ENCODE measurements around the gene FAM83F.
"Not testable (repeated sequence)": the region's sequence is repeated elsewhere in the genome, so short reads cannot be mapped to it uniquely, and the experiment has no call there.

FAM83F gene

DNA sequence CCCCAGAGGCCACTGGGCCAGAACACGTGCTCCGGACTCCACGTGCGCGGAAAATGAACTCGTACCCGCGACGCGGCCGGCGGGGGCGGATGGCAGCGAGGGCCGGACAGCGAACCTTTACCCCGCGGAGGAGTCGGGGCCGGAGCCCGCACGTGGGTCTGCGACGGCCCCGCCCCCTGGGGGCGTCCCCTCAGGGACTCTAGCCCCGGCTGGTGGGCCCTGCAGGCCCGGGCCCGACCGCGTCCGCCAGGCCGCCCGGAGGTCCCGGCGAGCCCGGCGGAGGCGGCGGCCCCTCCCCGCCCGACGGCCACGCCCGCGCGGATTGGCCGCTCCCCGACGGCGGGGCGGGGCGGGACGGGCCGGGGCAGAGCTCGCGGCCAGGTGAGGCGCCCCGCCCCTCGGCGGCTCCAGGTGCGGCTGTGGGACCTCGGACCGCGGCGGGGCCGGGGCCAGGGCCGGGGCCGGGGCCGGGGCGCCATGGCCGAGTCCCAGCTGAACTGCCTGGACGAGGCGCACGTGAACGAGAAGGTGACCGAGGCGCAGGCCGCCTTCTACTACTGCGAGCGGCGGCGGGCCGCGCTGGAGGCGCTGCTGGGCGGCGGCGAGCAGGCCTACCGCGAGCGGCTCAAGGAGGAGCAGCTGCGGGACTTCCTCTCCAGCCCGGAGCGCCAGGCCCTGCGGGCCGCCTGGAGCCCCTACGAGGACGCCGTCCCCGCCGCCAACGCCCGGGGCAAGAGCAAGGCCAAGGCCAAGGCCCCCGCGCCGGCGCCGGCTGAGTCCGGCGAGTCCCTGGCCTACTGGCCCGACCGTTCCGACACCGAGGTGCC, at the start of gene FAM83F:
FAM83F (plus strand) TSS at position 389 of the 827 bp plus-strand sequence; CDS start at position 478, 89 bp downstream.
- DNase-seq (ENCODE audit: low spot score) = peak; percentile 36
- peaks cover 38% of the 10 kb centered on the region for H3K27me3 Mint-ChIP-seq (ENCODE audit: low read depth)
- H3K36me3 Mint-ChIP-seq (ENCODE audit: low read depth) = peaks cover 1% of the 10 kb centered on the region
- H3K27ac Mint-ChIP-seq = no peak within 1 kb of the TSS
- peak within 1 kb of the TSS; percentile 42 for H3K4me3 Mint-ChIP-seq
- no peaks in the 10 kb centered on the region for H3K9me3 Mint-ChIP-seq
- peaks cover 6% of the 10 kb centered on the region for H3K4me1 Mint-ChIP-seq (ENCODE audit: low read depth)

DNA sequence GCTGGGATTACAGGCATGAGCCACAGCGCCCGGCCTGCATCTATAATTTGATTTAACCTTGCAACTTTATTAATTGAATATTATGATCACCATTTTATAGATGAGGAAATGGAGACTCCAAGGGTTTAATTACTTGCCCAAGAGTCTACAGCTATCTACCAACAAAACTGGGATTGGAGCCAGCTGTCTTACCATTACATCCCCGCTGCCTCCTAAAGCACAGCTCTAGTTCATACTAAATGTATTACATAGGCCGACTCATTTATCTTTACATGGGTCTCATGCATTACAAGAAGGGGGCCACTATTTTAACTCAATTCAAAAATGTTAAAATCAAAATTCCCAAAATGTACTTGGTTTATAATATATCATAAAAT, 48.6 kb upstream of the FAM83F start:
- DNase-seq (ENCODE audit: low spot score) = no peak
- peaks cover 79% of the 10 kb centered on the region for H3K36me3 Mint-ChIP-seq (ENCODE audit: low read depth)
- H3K4me1 Mint-ChIP-seq (ENCODE audit: low read depth) = peaks cover 84% of the 10 kb centered on the region
- no peak overlapping the region for H3K4me3 Mint-ChIP-seq
- no peaks in the 10 kb centered on the region for H3K9me3 Mint-ChIP-seq
- no peak overlapping the region for H3K27ac Mint-ChIP-seq
- no peaks in the 10 kb centered on the region for H3K27me3 Mint-ChIP-seq (ENCODE audit: low read depth)

DNA sequence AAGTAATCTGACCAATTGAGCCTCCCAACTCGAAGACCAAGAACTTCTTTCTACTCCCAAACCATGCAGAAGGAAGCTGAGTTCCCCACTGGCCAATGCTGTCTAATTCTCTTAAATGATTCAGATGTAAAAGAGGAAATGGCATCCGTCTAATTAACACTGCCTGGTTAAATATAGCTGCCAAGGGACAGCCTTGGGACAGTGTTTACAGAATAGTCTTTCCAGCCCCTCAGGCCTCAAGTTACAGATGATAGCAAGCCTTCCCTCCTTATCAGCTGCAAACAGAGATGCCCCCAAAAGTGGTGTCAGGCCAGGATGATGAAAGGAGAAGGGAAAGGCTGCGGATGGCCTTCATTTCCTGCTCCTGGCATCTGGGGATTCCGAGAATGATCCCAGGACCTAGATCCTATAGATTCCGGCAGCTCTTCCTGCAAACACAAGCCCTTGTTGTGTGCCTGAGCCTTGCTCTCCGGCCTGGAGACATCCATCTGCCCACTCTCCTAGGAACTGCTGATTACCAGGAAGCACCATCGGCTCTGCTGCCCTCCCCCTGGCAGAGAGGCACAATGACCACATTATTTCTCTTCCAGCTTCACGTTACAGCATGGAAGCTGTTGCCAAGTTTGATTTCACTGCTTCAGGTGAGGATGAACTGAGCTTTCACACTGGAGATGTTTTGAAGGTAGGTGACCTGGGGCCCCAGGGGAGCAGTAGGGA, 48.1 kb upstream of the FAM83F start:
- no peaks in the 10 kb centered on the region for H3K27me3 Mint-ChIP-seq (ENCODE audit: low read depth)
- H3K9me3 Mint-ChIP-seq = no peaks in the 10 kb centered on the region
- H3K4me3 Mint-ChIP-seq = peak overlapping the region; percentile 46
- H3K36me3 Mint-ChIP-seq (ENCODE audit: low read depth) = peaks cover 79% of the 10 kb centered on the region
- peaks cover 86% of the 10 kb centered on the region for H3K4me1 Mint-ChIP-seq (ENCODE audit: low read depth)
- H3K27ac Mint-ChIP-seq = no peak overlapping the region
- DNase-seq (ENCODE audit: low spot score) = no peak

DNA sequence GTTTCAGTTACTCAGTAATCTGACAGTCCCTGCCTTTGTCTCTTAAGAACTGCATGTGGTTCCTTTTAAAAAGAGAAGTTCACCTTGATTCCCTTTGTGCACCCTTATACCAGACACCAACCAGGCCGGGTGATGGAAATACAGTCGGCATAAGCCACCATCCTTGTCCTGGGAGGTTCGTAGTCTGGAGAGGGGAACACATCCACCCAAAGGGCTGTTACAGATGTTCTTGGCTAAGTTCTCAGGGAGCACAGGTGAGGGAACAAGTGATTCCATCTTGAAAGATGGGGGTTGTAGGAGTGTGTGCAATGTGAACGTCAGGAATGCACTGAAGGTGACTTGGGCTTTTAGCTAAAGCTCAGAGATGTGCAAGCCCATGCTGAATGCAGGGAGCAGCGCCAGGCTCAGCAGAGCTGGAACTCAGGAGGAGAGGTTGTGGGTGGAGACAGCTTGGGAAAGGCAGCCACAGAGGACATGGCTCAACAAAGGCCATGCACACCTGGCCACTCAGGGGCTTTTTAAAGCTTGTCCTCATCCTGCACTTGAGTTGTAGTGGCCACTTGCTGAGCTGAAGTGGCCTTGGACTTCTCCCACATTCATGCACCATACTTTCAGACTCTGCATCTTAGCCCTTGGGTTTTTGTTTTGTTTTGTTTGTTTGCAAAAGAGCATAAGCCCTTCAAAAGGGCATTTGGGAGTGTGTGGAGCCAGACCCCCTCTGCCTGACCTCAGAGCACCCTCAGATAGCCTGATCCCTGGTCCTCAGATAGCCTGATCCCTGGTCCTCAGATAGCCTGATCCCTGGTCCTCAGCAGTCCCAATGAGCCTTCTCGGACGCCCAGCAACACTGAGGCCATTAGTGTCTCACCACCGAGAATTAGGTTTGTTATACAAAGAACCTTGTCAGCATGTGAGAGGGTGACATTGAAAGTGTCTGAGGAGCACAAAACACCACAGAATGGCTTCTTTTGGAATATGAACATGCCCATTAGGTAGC, 47.2 kb upstream of the FAM83F start:
- DNase-seq (ENCODE audit: low spot score) = no peak
- Mint-ChIP-seq H3K9me3 (no peaks in the 10 kb centered on the region), H3K36me3 (ENCODE audit: low read depth) (peaks cover 81% of the 10 kb centered on the region), H3K4me1 (ENCODE audit: low read depth) (peaks cover 85% of the 10 kb centered on the region), H3K4me3 (peak overlapping the region; percentile 46), H3K27me3 (ENCODE audit: low read depth) (no peaks in the 10 kb centered on the region), H3K27ac (no peak overlapping the region)

DNA sequence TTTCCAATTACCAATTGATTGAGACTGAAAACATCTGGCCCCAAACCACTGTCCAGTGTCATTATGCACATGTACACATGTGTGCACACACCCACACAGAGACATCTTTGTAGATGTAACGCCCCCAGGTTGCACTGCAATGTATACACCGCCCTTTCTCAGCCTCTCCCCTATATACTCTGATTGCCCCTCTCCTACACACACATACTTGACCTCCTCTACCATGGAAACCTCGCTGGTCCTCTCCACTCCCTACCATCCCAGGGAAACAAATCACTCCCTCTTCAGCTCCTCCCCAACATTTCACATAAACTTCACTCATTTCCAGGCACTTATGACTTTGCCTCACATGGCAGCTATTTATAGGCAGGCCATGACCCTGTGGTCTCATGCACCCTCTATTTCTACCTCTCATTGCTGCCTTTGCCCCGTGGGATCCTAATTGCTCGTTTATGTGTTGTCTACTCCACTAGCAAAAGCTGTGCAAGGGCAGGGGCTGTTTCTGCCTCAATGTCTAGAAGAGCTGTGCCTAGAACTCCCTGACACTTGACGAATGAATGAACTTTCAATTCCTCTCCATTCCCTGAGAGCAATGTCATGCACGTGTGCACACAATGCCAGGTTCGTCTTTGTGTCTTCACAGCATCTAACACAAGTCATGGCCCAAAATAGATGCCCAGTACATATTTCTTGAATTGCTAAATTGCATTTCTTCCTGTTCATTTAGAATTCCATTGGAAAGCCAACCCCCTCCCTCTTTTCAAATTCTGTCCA, 44.6 kb upstream of the FAM83F start:
- peak overlapping the region; percentile 70 for H3K4me3 Mint-ChIP-seq
- no peaks in the 10 kb centered on the region for H3K9me3 Mint-ChIP-seq
- H3K27ac Mint-ChIP-seq = peak overlapping the region; percentile 13
- no peak for DNase-seq (ENCODE audit: low spot score)
- peaks cover 86% of the 10 kb centered on the region for H3K36me3 Mint-ChIP-seq (ENCODE audit: low read depth)
- no peaks in the 10 kb centered on the region for H3K27me3 Mint-ChIP-seq (ENCODE audit: low read depth)
- H3K4me1 Mint-ChIP-seq (ENCODE audit: low read depth) = peaks cover 82% of the 10 kb centered on the region

DNA sequence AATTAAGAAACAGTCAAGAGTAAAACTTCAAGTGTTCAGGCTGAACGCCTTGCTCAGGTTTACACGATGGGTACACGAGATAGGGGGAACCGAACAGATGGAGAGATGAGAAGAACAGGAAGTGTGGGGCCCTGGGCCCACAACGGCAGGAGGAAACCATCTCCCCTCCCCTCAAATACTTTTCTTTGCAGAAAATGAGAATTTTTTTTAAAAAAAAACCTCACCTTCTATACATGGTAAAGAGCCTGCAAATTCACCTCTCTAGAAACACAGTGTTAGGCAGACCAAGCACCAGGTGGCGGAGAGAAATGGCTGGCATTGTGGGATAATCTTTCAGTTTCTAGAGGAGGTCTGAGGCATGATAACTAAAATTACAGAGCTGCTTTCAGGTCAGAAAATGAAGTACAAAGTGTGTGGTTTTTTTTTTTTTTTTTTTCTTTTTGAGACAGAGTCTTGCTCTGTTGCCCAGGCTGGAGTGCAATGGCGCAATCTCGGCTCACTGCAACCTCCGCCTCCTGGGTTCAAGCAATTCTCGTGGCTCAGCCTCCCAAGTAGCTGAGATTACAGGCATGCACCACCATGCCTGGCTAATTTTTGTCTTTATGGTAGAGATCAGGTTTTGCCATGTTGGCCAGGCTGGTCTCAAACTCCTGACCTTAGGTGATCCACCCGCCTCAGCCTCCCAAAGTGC, 43.0 kb upstream of the FAM83F start:
- Mint-ChIP-seq H3K4me3 (peak overlapping the region; percentile 70), H3K36me3 (ENCODE audit: low read depth) (peaks cover 87% of the 10 kb centered on the region), H3K27ac (peak overlapping the region; percentile 60), H3K4me1 (ENCODE audit: low read depth) (peaks cover 79% of the 10 kb centered on the region)
- not testable (repeated sequence) for DNase-seq (ENCODE audit: low spot score); H3K9me3 Mint-ChIP-seq; H3K27me3 Mint-ChIP-seq (ENCODE audit: low read depth)

DNA sequence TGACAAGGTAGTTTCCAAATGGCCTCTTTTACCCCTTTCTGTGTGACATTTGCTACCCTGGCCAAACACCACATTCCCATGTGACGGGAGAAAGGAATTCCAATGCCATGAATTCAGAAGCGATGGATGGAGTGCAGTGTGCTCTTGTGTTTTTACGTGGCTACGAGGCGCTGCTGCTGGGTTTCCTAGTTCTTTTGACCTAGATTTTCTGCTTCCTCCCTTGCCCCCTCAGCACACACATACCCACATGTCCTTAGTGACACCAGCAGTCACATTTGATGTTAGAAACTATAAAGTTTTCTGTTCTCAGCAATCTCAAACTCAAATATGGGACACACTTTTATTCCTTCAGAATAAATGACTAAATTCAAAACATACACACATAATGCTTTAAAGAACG, 42.4 kb upstream of the FAM83F start:
- Mint-ChIP-seq H3K27ac (peak overlapping the region; percentile 60), H3K9me3 (no peaks in the 10 kb centered on the region), H3K36me3 (ENCODE audit: low read depth) (peaks cover 87% of the 10 kb centered on the region), H3K27me3 (ENCODE audit: low read depth) (no peaks in the 10 kb centered on the region), H3K4me1 (ENCODE audit: low read depth) (peaks cover 79% of the 10 kb centered on the region), H3K4me3 (peak overlapping the region; percentile 70)
- DNase-seq (ENCODE audit: low spot score) = no peak

DNA sequence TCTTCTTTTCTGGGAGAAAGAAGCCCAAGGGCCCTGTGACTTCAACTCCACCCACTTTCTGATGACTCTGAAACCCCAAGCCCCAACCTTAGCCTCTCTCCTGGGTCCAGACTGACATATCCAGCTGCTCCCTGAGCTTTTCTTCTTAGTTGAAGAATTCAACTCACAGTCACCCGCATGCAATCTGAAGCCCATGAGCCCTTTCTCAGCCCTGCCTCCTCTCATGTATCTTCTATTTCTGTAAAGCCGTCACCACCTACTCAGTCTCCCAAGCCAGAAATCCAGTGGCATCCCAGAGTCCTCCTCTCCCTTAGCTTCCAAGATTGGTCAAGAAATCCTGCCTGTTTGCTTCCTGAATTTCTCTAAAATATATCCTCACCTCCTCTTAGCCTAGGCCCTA, 41.7 kb upstream of the FAM83F start:
- Mint-ChIP-seq H3K4me3 (peak overlapping the region; percentile 65), H3K27ac (peak overlapping the region; percentile 82), H3K36me3 (ENCODE audit: low read depth) (peaks cover 90% of the 10 kb centered on the region), H3K4me1 (ENCODE audit: low read depth) (peaks cover 82% of the 10 kb centered on the region), H3K9me3 (no peaks in the 10 kb centered on the region), H3K27me3 (ENCODE audit: low read depth) (no peaks in the 10 kb centered on the region)
- no peak for DNase-seq (ENCODE audit: low spot score)

DNA sequence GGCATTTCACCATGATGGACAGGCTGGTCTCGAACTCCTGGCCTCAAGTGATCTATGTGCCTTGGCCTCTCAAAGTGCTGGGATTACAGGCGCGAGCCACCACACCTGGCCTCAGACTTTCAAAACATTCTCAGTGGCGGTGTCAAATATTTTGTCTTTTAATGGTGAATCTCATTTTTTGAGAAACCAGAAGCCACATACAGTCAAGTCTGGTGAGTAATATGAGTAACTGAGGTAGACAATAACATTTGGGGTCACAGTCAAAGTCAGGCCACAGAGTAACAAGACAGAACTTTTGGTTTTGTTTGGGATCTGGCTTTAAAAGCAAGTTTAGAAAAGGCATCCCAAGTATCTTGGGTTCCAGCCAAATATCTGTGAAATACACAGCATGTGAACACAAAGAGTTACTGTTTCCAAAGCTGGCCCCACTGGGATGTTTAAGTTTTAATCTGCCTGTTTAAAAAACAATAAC, 40.1 kb upstream of the FAM83F start:
- Mint-ChIP-seq H3K27me3 (ENCODE audit: low read depth) (no peaks in the 10 kb centered on the region), H3K9me3 (no peaks in the 10 kb centered on the region), H3K27ac (peak overlapping the region; percentile 45), H3K4me3 (peak overlapping the region; percentile 10), H3K36me3 (ENCODE audit: low read depth) (peaks cover 90% of the 10 kb centered on the region), H3K4me1 (ENCODE audit: low read depth) (peaks cover 85% of the 10 kb centered on the region)
- DNase-seq (ENCODE audit: low spot score) = peak; percentile 37

DNA sequence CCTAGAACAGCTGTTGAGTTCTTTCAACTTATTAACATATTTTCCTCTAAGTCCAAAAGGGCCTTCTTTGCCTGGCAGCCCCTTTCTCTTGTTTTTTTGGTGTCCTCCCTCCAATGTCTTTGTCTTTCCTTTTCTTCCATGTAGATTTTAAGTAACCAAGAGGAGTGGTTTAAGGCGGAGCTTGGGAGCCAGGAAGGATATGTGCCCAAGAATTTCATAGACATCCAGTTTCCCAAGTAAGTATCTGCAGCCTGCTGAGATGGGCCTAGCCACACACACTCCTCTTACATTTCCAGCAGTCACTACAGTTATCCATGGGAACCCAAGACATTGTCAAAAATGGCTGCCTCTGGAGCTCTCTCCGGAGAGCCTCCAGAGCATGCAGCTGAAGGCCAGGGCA, 39.1 kb upstream of the FAM83F start:
- DNase-seq (ENCODE audit: low spot score) = no peak
- no peaks in the 10 kb centered on the region for H3K27me3 Mint-ChIP-seq (ENCODE audit: low read depth)
- H3K36me3 Mint-ChIP-seq (ENCODE audit: low read depth) = peaks cover 90% of the 10 kb centered on the region
- H3K4me1 Mint-ChIP-seq (ENCODE audit: low read depth) = peaks cover 85% of the 10 kb centered on the region
- no peaks in the 10 kb centered on the region for H3K9me3 Mint-ChIP-seq
- H3K4me3 Mint-ChIP-seq = peak overlapping the region; percentile 60
- peak overlapping the region; percentile 16 for H3K27ac Mint-ChIP-seq

DNA sequence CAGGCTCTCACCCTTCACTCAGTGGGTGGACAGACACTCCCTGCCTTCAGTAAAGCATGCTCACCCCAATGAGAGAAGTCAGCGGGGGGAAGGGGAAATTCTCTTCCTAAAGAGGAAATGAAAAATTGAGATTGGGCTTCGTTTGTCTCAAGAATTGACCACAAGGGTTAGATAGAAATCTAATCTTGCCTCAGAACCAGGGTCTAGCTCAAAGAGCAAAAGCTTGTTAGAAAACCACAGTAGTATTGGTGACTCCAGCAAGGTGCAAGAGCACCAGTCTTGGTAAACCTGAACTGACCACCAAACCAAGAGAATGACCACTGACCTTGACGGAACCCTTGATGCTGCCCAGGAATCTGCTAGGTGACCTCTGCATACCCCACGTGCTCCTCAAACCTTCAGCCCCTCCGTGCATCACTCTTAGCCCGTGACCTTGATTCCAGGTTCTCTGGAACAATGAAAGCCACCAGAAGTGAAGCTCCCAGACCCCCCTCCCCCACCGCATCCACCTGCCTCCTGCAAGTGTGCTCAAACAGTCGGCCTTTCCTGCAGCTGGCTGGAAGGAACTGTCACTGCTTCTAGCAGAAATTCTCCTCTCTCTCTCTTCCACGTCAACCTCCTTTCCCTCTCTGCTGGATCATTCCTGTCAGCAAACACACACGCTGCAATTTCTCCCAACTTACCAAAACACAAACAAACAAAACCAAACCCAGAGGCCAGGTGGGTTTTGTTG, 37.7 kb upstream of the FAM83F start:
- Mint-ChIP-seq H3K27me3 (ENCODE audit: low read depth) (no peaks in the 10 kb centered on the region), H3K9me3 (no peaks in the 10 kb centered on the region), H3K27ac (peak overlapping the region; percentile 11), H3K36me3 (ENCODE audit: low read depth) (peaks cover 90% of the 10 kb centered on the region), H3K4me3 (peak overlapping the region; percentile 60), H3K4me1 (ENCODE audit: low read depth) (peaks cover 86% of the 10 kb centered on the region)
- DNase-seq (ENCODE audit: low spot score) = no peak
